Mucosa of descending colon (tissue), 3 donors: ENCODE results near the gene TTLL8. TPM values are rescaled to one million over a fixed set of nuclear protein-coding genes. Genes with fewer than 3 reads are reported as not detected.

Experiments
- ATAC-seq: fragments of 200-7000 bp; cut with Tn5 transposase; one replicate; pipeline ENCODE4 v1.9.1; 2020; ENCODE audit warnings: mild to moderate bottlenecking, moderate library complexity
- DNase-seq, 3 donors: peaks; one replicate each; pipeline ENCODE4 v3.0.0-alpha.2; 2020
- H3K36me3 ChIP-seq: fragments of 200-600 bp; one replicate; pipeline ENCODE4 v1.8.0; 2021; ENCODE audit warnings: low read depth, mild to moderate bottlenecking
- H3K4me1 ChIP-seq: fragments of 200-600 bp; one replicate; pipeline ENCODE4 v1.8.0; 2021; ENCODE audit warnings: low read depth, mild to moderate bottlenecking
- H3K4me3 ChIP-seq: fragments of 200-600 bp; one replicate; pipeline ENCODE4 v1.8.0; 2021; ENCODE audit warnings: mild to moderate bottlenecking
- H3K9me3 ChIP-seq: fragments of 200-600 bp; one replicate; pipeline ENCODE4 v1.8.0; 2021; ENCODE audit warnings: mild to moderate bottlenecking
- CTCF ChIP-seq: fragments of 200-600 bp; IDR thresholded peaks from one replicate; pipeline ENCODE4 v1.8.0; 2022; ENCODE audit warnings: antibody characterized with exemption, mild to moderate bottlenecking
- intact Hi-C, 2 donors: fragments of 100-400 bp; cut with DNase I in 1 of 2; cut with micrococcal nuclease in 1 of 2; formaldehyde crosslinking; loops; one replicate each; pipeline versions ENCODE4 v1.11.0 to v1.11.1; 2022; cut with DNase I, micrococcal nuclease
- total RNA-seq, 3 donors: library from RNA; stranded (reverse); fragmentation: NEBNext Ultra II Directional in 2 of 3; extraction: Animal tissue kit (Norgen Biotek cat#: 25700) in 2 of 3; gene quantifications; one replicate each; pipeline versions ENCODE4 v1.2.1 to v1.2.4, GENCODE V29; 2021 to 2023
- donor health status: DM: no; HTN: no; CAD: no; lungs with moderate emphysema.
- donor health status: DM: no; HTN: no; CAD: no.
- donor health status: DM: no; HTN: yes; CAD: no.

The TTLL8 gene
- total RNA-seq, 3 donors from 2014 or later = not detected

DNA sequence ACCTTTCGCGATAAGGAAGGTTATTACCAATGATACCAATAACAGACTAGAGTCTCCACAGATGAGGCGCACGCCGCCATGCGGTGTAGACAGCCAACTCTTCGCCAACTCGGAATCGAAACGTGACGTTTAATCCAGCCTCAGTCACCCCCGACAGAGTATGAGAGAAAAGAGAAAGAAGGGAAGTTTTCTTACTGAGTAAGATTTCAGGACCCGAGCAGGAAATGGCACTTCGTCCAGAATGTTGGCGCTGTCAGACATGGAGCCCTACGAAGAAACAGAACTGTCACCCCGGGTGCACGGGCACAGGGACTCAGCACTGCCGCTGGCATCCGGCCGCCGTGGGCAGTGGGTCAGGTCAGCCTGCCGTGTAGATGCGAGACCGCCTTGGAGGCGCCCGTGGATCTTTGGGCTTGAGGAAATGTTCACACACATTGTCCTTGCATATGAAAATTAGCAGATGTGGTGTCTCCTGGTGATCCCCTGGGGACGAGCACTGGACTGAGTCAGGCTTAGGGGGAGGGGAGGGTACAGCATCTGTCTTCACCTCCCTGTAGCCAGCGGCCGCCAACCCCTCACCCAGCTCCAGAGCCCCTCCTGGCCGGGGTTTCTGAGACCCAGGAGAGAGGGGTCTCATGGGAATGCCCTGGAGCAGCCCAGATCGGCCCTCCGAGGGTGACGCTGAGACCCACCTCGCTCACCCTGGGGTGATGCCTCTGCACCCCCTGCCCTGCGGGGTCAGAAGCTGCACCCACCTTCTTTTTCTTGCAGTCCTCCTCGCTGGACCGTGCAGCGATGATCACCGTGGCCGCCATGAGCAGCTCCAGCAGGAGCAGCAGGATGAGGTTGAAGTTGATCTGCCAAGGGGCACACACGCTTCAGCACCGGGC is 18.8 kb upstream of the TTLL8 start:
- no peak for ATAC-seq
- no peak for DNase-seq
- intact Hi-C loops = no loop called here
- H3K36me3 ChIP-seq = no peaks in the 10 kb centered on the region
- no peaks in the 10 kb centered on the region for H3K9me3 ChIP-seq
- TF ChIP-seq CTCF = no peak
- H3K4me3 ChIP-seq = no peak overlapping the region
- peaks cover 4% of the 10 kb centered on the region for H3K4me1 ChIP-seq

- Histone ChIP-seq H3K4me1 (peaks cover 4% of the 10 kb centered on the region), H3K9me3 (no peaks in the 10 kb centered on the region), H3K36me3 (no peaks in the 10 kb centered on the region), H3K4me3 (no peak overlapping the region)
- no peak for TF ChIP-seq CTCF
- ATAC-seq (peak; percentile 79), DNase-seq (peak in 2 of 3 donors; percentile 59 to 62)
- intact Hi-C loops = no loop called here
Measured at GRCh38 chr22:50074551-50075530, 16.7 kb upstream of the TTLL8 start.

DNA sequence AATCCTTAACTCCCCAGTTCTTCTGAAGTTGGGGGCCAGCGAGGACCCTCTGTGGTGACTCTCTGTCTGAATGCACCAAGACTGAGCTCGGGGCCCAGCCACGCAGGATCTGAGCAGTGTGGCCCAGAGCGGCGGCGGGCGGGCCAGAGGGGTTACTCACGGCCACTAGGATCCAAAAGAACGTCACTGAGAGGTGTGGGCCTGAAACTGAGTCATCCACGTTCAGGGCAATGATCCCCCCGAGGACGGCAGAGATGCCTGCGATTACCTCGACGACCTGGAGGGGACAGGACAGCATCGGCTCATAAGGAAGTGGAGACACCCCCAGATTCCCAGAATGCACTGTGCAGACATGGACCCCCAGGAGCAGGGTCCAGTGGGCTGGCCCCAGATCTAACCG is 16.0 kb upstream of the TTLL8 start:
- Histone ChIP-seq H3K9me3 (no peaks in the 10 kb centered on the region), H3K4me3 (no peak overlapping the region), H3K4me1 (peaks cover 4% of the 10 kb centered on the region), H3K36me3 (no peaks in the 10 kb centered on the region)
- intact Hi-C loops = no loop called here
- DNase-seq (no peak), ATAC-seq (no peak)
- TF ChIP-seq CTCF = no peak

DNA sequence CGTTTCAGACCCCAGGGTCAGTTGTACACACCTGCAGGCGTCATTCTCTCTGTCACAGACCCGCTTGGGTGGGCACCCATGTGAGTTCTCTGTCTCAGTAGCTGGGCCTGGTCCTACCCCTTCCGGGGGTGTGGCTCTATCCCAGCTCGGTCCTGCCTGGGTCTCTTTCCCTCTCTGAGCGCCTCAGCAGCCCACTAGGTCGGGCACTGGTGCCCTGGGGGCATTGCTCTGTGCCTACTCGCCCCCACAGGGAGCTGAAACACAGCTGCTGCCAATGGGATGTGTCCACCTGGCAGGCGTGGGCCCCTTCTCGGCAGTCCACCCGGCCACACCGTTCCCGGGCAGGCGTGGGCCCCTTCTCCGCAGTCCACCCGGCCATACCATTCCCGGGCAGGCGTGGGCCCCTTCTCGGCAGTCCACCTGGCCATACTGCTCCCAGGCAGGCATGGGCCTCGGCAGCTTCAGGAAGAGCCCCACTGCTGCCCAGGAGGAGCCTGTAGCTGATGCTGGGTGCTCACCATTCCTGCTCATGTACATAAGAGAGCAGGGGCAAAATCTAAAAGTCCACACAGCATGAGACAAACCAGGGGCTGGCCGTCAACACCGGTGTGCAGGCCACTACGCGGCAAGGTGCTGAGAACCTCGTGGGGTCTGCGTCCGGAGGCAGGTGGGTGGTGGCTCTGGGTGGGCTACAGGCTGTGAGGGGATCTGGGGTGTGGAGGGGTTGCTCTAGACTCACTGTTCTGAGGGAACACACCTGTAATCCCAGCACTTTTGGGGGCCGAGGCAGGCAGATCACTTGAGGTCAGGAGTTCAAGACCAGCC is 14.8 kb upstream of the TTLL8 start:
- no peak for TF ChIP-seq CTCF
- Histone ChIP-seq H3K9me3 (no peaks in the 10 kb centered on the region), H3K4me1 (peaks cover 4% of the 10 kb centered on the region), H3K36me3 (no peaks in the 10 kb centered on the region), H3K4me3 (no peak overlapping the region)
- no peak for ATAC-seq
- intact Hi-C loops = no loop called here
- DNase-seq = peak in 1 of 3 donors; percentile 17

DNA sequence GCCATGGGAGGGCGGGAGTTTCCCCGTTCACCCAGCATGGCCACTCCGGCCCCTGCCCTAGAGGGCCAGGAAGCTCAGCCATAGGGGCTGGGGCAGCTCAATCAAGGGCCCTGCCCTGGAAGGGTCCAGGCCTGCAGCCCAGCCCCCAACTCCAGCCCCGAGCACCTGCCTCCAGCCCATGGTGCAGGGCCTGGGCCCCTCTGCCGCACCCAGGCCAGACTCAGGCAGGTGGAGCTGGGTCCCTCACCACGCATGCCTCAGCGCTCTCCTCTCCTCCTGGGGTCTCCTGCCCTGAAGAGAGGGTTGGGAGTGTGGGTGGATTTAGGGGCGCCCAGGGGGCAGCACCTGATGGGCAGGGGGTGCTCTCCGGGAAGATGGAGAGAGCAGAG is 14.1 kb upstream of the TTLL8 start:
- H3K4me1 ChIP-seq = peaks cover 4% of the 10 kb centered on the region
- ATAC-seq = no peak

More for the DNA sequence above, 14.1 kb upstream of the TTLL8 start:
- no peaks in the 10 kb centered on the region for H3K9me3 ChIP-seq
- H3K4me3 ChIP-seq = no peak overlapping the region
- H3K36me3 ChIP-seq = no peaks in the 10 kb centered on the region
- intact Hi-C loops = no loop called here
- peak in 1 of 3 donors; percentile 25 for DNase-seq
- TF ChIP-seq CTCF = no peak
